ENCODE measurements around the gene LCLAT1.

Gene LCLAT1

DNA sequence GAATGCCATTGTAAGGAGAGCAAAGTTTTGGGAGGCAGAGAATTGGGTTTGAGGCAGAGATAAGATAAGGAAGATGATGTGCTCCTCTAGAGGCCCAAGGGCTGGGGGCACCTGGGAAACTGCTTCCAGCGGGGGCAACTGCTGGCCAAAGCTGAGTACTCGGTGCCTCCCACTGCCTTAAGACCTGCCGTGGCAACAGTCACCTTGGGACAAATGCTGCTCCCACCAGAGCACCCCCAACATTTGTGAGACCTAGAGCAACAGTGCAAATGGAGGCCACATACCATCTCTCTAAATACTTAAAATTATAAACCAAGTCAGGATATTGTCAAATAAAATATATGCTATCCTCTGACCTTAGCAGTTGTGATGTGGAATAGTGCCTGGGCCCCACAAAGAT, 233.1 kb downstream of the LCLAT1 start:
- DNase-seq = no peak

DNA sequence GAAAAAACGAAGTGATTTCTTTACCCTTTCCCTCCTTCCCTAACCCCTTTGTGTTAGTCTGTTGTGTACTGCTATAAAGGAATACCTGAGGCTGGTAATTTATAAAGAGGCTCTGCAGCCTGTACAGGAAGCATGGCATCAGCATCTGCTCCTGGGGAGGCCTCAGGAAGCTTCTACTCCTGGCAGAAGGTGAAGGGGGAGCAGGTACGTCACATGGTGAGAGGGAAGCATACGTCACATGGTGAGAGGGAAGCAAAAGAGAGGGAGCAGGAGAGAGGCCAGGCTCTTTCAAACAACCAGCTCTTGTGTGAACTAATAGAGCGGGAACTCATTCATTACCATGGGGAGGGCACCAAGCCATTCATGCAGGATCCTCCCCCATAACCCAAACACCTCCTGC, 234.0 kb downstream of the LCLAT1 start:
- DNase-seq = no peak

DNA sequence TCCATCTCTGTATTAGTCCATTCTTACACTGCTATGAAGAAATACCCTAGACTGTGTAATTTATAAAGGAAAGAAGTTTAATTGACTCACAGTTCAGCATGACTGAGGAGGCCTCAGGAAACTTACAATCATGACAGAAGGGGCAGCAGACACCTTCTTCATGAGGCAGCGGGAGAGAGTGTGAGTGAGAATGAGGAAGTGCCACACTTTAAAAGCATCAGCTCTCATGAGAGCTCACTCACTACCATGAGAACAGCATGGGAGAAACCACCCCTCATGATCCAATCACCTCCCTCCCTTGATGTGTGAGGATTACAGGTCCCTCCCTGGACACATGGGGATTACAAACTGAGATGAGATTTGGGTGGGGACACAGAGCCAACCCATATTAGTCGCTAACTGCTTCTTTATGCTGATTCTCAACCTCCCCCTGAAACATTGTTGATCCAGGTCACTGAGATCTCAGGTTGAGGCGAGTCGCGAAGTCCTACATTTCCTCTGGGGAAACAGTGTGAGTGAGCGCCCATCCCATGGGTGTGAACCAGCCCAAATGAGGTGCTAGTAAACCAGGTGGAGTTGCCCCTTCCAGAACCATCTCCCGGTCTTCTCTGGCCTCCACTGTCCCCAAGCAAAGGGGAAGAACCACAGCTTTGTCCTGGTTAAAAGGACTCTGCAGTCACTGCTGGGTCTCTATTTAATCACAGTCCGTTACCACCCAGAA, 236.3 kb downstream of the LCLAT1 start:
- peak; percentile 17 for DNase-seq

DNA sequence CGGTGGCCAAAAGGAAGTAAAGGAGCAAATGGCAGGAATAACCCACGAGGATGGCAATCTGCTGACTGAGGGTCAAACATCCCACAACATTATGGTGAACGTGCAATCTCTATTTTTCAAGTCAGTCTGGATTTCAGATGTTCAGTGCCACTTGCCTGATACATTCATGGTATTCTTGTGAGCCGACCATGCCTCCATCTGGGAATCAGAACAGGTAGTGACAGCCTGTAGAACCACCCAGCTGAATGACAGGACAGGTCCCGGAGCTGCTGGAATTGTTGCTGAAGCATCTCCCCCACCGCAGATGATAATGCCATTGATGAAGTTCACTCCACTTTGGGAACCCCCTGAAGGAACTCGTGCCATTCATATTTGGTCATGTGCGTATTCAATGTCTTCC, 237.0 kb downstream of the LCLAT1 start:
- DNase-seq = no peak

DNA sequence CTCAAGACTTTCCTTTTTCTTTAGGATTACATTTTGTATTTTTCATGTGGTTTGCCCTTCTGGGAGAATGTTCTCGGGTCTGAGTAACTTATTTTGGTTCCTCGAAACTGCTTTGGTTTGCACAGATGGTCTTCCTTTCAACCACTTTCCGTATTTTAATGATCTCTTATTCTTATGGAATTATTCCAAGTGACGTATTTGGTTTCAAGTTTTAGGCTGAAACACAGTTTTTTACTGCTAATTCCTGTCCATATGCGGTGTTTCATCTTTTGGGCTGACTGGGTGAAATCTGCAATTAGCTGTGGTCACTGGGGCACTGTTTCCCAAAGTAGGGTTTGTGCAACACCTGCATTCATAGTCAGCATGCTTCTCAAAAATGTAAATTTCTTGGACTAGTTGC, 237.5 kb downstream of the LCLAT1 start:
- no peak for DNase-seq

DNA sequence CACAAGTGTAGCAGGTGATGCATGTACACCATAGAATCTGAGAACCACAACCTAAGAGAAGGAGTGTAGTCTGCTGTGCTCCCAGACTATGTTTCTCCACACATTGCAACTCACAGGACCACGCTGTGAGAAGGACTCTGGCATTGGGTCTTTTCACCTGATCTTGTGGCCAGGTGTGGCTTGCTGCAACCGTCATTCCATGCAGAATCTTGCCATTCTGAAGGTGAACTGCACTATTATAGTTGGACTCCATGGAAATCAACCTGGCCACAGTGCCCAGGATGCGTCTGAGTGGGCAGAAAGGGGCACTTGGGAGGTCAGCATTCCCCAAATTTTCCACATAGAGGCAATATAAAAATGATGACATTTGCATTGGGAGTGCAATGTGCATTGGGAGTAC, 237.9 kb downstream of the LCLAT1 start:
- DNase-seq = no peak

DNA sequence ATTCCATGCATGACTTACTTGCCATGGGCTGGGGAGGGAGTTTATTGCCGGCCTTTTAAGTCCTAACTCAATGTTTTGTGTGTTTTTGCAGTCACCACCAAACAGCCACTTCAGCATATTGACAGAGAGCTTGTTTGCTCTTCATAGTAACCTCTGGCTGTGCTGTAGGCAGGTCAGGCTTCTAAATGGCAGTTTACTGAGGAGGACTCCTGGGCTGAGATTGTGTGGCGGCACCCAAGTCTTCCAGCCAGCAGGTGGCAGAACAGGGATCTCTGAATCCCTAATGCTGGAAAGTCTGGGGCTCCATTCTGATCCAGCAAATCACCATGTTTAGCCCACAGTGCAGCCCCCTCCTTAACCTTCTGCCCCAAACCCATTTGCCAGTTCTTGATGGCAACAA, 239.0 kb downstream of the LCLAT1 start:
- DNase-seq = peak; percentile 21

DNA sequence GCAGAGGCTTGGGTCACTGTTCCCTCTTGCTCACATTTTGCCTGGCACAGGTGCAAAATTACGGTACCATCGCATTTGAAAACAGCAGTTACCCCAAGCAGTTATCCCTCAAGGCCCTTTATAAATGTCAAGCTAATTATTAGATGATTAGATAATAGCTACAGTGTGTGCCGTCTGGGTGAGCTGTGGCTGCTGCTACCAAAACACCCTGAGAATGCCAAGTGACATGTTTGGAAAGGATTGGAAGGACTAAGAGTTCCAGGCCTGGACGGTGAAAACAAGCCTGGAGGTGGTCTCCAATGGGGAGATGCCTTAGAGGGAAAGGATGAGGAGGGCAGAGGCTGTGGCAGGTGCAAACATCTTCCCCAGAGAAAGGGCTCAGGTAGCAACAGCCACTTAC, 239.6 kb downstream of the LCLAT1 start:
- DNase-seq = no peak

DNA sequence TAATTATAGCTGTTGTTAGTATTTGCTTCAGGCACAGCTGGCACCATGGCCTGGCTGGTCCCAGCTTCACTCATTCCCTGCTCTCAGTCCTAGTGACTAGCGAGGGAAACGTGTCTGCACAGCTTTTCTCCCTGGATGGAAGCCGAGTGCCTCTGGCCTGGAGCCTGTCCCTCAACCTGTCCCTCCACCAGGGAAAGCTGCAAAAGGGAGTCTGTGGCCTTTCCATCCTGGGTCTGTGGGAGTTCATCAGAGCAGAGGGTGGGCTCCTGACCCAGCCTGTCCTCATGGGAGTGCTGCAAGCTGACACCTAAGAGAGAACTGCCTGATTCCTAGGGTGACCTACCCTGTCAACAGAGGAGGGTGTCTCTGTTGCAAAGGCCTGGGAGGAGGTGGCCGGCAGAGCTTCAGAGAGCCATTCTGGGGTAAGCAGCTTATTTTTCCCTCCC, 241.9 kb downstream of the LCLAT1 start:
- no peak for DNase-seq

DNA sequence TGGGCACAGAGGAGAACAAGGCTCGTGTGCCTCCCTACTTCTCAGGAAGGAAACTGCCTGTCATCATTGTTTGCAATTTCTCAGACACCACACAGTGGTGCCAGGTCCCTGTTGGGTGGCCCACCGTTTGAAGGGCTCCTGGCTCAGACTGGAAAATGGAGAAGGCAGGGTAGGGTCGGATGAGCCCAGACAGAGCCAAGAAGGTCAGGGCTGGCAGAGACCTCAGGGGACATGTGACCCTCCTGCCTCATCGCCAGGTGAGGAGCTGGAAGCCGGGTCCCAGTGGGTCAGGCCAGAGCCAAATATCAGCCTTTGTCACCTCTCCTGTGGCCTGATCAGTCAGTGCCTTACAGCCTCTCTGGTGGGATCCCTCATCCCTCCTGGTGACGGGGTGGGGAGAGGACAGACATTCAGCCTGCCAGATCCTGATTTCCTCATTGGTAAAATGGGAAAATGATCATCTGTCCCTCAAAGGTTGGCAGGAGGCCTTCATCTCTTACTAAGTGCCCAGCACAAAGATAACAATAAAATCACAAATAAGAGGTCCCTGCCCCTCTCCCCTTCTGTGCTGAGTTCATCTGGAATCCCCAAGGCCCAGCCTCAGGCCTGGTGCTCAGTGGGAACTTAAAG, 242.6 kb downstream of the LCLAT1 start:
- no peak for DNase-seq

DNA sequence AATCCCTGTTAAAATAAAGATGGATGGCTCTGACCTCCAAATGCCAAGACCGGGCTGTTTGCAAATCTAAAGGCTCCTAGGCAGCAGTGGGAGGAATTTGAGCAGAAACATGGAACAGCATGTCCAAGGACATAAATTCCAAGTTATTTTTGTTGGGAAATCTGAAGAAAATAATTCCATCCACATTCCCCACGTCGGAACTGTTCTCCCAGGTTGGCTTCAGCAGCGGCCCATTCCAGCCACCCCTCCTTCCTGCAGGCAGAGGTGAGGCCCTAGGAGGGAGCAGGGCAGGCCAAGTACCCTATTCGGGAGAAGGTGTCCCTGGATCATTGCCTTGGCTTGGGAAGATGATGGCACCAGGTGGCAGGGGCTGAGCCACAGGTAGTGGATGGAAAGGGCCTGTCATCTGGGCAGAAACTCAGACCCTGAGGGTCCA, 243.1 kb downstream of the LCLAT1 start:
- DNase-seq = no peak

DNA sequence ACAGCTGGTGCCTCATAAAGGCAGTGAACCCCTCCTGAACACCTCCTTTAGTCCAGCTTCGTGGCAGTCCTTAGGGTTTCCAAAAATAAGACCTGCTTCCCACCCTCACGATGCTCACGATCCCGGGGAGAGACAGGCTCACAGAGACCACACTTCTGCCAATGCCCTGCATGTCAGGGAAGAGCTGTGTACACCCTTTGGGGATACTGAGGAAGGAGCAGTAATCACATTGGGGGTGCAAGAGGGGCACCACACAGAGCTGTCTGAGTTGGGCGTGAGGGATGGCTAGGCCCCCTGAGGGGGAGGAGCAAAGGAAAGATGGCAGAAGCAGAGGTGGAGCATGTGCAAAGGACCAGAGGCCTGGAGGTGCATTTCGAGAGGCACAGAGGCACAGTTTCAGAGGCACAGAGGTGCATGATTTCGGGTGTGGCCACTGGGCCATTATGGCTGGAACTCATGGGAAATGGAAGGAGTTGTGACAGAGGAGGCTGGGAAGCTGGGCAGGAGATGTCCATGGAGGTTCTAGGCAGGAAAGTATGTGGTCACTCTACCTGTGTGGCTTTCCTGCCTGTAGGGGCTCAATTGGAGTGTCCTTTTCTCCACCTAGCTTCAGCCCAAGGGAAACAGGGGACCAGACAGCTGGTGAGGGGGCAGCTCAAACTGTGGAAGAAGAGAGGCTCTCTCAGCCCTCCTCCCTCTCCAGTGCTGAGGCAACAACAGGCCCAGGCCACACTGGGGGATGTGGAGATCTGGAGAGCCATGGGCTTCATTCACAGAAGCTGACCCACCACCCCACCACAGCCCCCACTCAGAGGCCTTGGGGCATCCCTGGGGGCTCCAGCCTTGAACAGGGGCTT, 244.3 kb downstream of the LCLAT1 start:
- no peak for DNase-seq

DNA sequence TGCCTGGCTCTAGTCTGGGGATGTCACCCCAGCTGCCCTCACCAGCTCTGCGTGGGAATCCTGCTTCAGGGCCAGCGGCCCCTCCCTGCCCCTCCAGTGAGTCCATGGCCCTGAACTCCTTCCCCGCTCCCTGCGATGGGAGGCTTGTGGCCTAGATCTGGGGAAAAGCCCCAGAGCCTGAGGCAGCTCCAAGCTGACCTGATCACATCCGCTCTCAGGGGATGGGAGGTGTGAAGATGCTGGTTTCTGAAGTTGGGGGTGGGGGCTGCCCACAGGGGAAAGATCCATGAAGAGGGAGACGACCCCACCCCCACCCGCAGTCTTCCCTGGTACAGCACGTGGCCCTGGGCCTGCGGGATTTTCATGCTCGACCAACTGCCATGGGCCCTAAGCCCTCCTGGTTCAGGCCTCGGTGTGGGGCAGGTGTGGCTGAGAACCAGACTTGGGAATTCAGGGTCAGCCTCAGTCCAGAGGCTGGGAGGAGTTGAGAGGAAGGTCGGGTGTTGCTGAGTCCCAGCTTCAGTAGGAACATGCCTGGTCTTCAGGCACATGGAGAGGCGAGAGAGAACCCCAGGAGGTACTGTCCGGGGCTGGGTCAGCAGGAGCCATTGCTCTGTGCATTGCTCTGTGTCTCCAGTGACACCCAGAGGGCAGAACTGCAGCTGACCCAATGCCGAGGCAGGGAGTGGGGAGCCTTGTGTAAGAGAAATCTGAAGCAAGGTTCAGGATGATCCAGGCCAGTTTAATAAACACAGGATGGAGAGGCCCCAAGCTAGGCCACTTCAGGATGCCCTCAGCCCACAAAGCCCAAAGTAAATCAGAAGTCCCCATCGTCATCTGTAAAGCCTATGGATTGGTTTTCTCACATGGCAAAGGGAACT, 245.1 kb downstream of the LCLAT1 start:
- DNase-seq = peak; percentile 19

DNA sequence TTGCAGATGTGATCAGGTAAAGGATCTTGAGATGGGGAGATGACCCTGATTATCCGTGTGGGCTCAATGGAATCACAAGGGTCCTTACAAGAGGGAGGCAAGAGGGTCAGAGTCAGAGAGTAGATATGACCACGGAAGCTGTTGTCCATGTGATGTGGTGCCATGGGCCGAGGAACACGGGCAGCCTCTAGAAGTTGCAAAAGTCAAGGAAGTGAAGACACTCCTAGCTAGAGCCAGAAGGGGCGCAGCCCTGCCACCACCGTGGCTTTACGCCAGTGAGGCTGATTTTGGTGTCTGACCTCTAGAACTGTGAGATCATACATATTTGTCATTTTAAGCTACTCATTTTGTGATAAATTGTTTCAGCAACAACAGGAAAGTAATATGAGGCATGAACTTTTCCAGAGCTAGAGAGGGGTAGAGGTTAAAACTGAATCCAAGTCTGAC, 245.8 kb downstream of the LCLAT1 start:
- DNase-seq = no peak

Data from hematopoietic multipotent progenitor cell treated with erythropoietin and hydrocortisone succinate and interleukin-3 and kit ligand, for 6 days (in vitro differentiated cells).